Lung (tissue), 12 donors: Measurements from ENCODE around the gene AFF1. TPM values are rescaled to one million over a fixed set of nuclear protein-coding genes. Genes with fewer than 3 reads are reported as not detected.

Source experiments
- ATAC-seq: fragments of 200-7000 bp; cut with Tn5 transposase; one replicate; pipeline ENCODE4 v1.9.1; 2020; ENCODE audit warnings: moderate number of reproducible peaks; ENCODE audit not compliant: insufficient read depth, low FRiP score
- DNase-seq, 3 donors: peaks; one replicate each; pipeline ENCODE4 v3.0.0-alpha.2; 2013 to 2017
- H3K27ac ChIP-seq, 2 donors: one replicate each; pipeline ENCODE4 v1.5.1; 2013; ENCODE audit warnings: mild to moderate bottlenecking in 2 of 2, moderate library complexity in 2 of 2, control low read depth in 1 of 2, inconsistent platforms in 1 of 2, low read depth in 1 of 2, low read length in 1 of 2
- H3K27me3 ChIP-seq, 3 donors: one replicate each; pipeline ENCODE4 v1.5.1; 2013; ENCODE audit warnings: low read length in 2 of 3; ENCODE audit not compliant: control insufficient read depth in 3 of 3, insufficient read depth in 3 of 3
- H3K36me3 ChIP-seq, 4 donors: one replicate each; pipeline ENCODE4 v1.5.1; 2013; ENCODE audit warnings: low read length in 4 of 4, mild to moderate bottlenecking in 1 of 4, moderate library complexity in 1 of 4; ENCODE audit not compliant: control insufficient read depth in 4 of 4, insufficient read depth in 4 of 4
- H3K4me1 ChIP-seq, 5 donors: one replicate each; pipeline ENCODE4 v1.5.1; 2013; ENCODE audit warnings: low read length in 5 of 5, mild to moderate bottlenecking in 2 of 5, moderate library complexity in 1 of 5; ENCODE audit not compliant: control insufficient read depth in 5 of 5, insufficient read depth in 5 of 5
- H3K4me3 ChIP-seq: one replicate; pipeline ENCODE4 v1.5.1; 2013; ENCODE audit warnings: mild to moderate bottlenecking, control low read depth, moderate library complexity
- H3K9ac ChIP-seq, 2 donors: one replicate each; pipeline ENCODE4 v1.5.1; 2013; ENCODE audit warnings: low read length in 2 of 2, control low read depth in 1 of 2; ENCODE audit not compliant: insufficient read depth in 1 of 2
- H3K9me3 ChIP-seq, 4 donors: one replicate each; pipeline ENCODE4 v1.5.1; 2013; ENCODE audit warnings: low read length in 3 of 4, mild to moderate bottlenecking in 1 of 4, moderate library complexity in 1 of 4; ENCODE audit not compliant: control insufficient read depth in 4 of 4, insufficient read depth in 3 of 4
- CTCF ChIP-seq: IDR thresholded peaks from 2 replicates; pipeline ENCODE4 v1.5.1; 2012; ENCODE audit warnings: mild to moderate bottlenecking; ENCODE audit errors: control extremely low read depth, extremely low read depth
- WGBS, 2 donors: extraction: QIAGEN DNeasy Blood & Tissue Kit; methylation state at CpG; one replicate each; pipeline ENCODE4 v1.1.7; 2013; 5-methylcytosine and 5-hydroxymethylcytosine counted together
- polyA plus RNA-seq, 2 donors: library from polyadenylated mRNA; stranded (reverse); fragments of 200-250 nt; gene quantifications; one replicate each; pipeline ENCODE4 v1.2.1, GENCODE V29; 2013
- total RNA-seq, 2 donors: library from RNA; depleted of rRNA in 1 of 2; stranded (reverse); fragments of >200 nt in 1 of 2; gene quantifications; one replicate each; pipeline ENCODE4 v1.2.1, GENCODE V29; 2014 to 2021
- donor health status: control.
- donor health status: control.
- donor health status: Bipolar disorder and iron deficiency.
- donor health status: healthy.
- donor health status: DM: yes; HTN: yes; CAD: no.

AFF1 gene
- total and polyA plus RNA-seq, 4 donors, result 9.5 to 79.0 (median 35.8) TPM

- H3K27ac ChIP-seq, result peak overlapping the region in 1 of 2 donors; percentile 87
- peaks cover 7 to 54% (median 37%) of the 10 kb centered on the region in 5 donors for H3K4me1 ChIP-seq
- no peak for TF ChIP-seq CTCF
Observed at GRCh38 chr4:87077914-87078585, 143.2 kb downstream of the AFF1 start.

GRCh38 chr4:87078987-87079486 lies 144.2 kb downstream of the AFF1 start:
- Histone ChIP-seq H3K27ac (peak overlapping the region; percentile 68 to 87), H3K27me3 (no peaks in the 10 kb centered on the region), H3K4me1 (peaks cover 7 to 45% (median 29%) of the 10 kb centered on the region in 5 donors), H3K4me3 (no peak overlapping the region), H3K9ac (peak overlapping the region in 1 of 2 donors; percentile 70), H3K36me3 (no peaks in the 10 kb centered on the region), H3K9me3 (no peaks in the 10 kb centered on the region)
- DNase-seq (peak; percentile 72 to 91 (median 89)), ATAC-seq (peak; percentile 19)
- 34 to 49% methylated on average over 6 of the region's 6 CpGs for WGBS, 2 donors
- TF ChIP-seq CTCF, result no peak

More at GRCh38 chr4:87077914-87078585, 143.2 kb downstream of the AFF1 start:
- Histone ChIP-seq H3K9me3 (no peaks in the 10 kb centered on the region), H3K4me3 (no peak overlapping the region), H3K36me3 (no peaks in the 10 kb centered on the region), H3K27me3 (no peaks in the 10 kb centered on the region), H3K9ac (no peak overlapping the region)
- ATAC-seq (no peak), DNase-seq (no peak)
- 60 to 77% methylated on average over 4 of the region's 4 CpGs for WGBS, 2 donors

GRCh38 chr4:87079967-87080366 lies 145.2 kb downstream of the AFF1 start:
- ATAC-seq, result no peak
- Histone ChIP-seq H3K9me3 (no peaks in the 10 kb centered on the region), H3K4me1 (peaks cover 7 to 42% (median 29%) of the 10 kb centered on the region in 5 donors), H3K9ac (no peak overlapping the region), H3K36me3 (peaks cover 0 to 2% (median 0%) of the 10 kb centered on the region in 4 donors), H3K4me3 (no peak overlapping the region), H3K27me3 (no peaks in the 10 kb centered on the region), H3K27ac (peak overlapping the region; percentile 63 to 87)
- 62 to 69% methylated on average over 2 of the region's 2 CpGs for WGBS, 2 donors
- TF ChIP-seq CTCF, result no peak
- no peak for DNase-seq
